VCaP (cell line): Measurements from ENCODE around the gene TMEM37.

Experiments
- H3K27ac ChIP-seq: fragments of 450-650 bp; 2 replicates; pipeline ENCODE4 v1.5.1; 2017
- CTCF ChIP-seq: fragments of 450-650 bp; conservative IDR thresholded peaks from 2 replicates; pipeline ENCODE4 v1.5.1; 2017; ENCODE audit warnings: mild to moderate bottlenecking, moderate library complexity

The TMEM37 gene

GRCh38 chr2:119430023-119430498 lies 1.6 kb upstream of the TMEM37 start:
- no peak overlapping the region for H3K27ac ChIP-seq
- no peak for TF ChIP-seq CTCF

- TF ChIP-seq CTCF, result no peak
- no peak overlapping the region for H3K27ac ChIP-seq
Measured at GRCh38 chr2:119431976-119432850, 559 bp downstream of the TMEM37 start.

GRCh38 chr2:119432851-119433522 lies 1.3 kb downstream of the TMEM37 start:
- TF ChIP-seq CTCF, result no peak
- H3K27ac ChIP-seq, result no peak overlapping the region

GRCh38 chr2:119433636-119434327 lies 2.1 kb downstream of the TMEM37 start:
- H3K27ac ChIP-seq, result no peak overlapping the region
- TF ChIP-seq CTCF, result no peak

- TF ChIP-seq CTCF, result no peak
- H3K27ac ChIP-seq, result no peak overlapping the region
Measured at GRCh38 chr2:119434664-119435063, 3.0 kb downstream of the TMEM37 start.

- no peak overlapping the region for H3K27ac ChIP-seq
- no peak for TF ChIP-seq CTCF
Measured at GRCh38 chr2:119435081-119435952, 3.7 kb downstream of the TMEM37 start.
